GM21576 (cell line): ENCODE data around the gene DIP2B.
"Not testable (repeated sequence)": the region's sequence is repeated elsewhere in the genome, so short reads cannot be mapped to it uniquely, and the experiment has no call there.

Source experiments
- ATAC-seq: cut with Tn5 transposase; IDR thresholded peaks from one replicate; pipeline ENCODE4 v1.9.1; 2021; ENCODE audit warnings: mild to moderate bottlenecking, moderate library complexity; ENCODE audit not compliant: unreplicated experiment

DIP2B gene

GRCh38 chr12:50672158-50672557 is 167.4 kb downstream of the DIP2B start:
- ATAC-seq: no peak

GRCh38 chr12:50676756-50677155 is 172.0 kb downstream of the DIP2B start:
- no peak for ATAC-seq

- ATAC-seq: no peak
Observed at GRCh38 chr12:50677858-50678257, 173.1 kb downstream of the DIP2B start.

- no peak for ATAC-seq
Observed at GRCh38 chr12:50678650-50679365, 174.0 kb downstream of the DIP2B start.

- ATAC-seq: no peak
Observed at GRCh38 chr12:50679612-50680011, 174.8 kb downstream of the DIP2B start.

GRCh38 chr12:50681064-50681463 is 176.3 kb downstream of the DIP2B start:
- not testable (repeated sequence) for ATAC-seq

GRCh38 chr12:50685641-50686040 is 180.9 kb downstream of the DIP2B start:
- ATAC-seq: no peak

GRCh38 chr12:50686406-50686805 is 181.6 kb downstream of the DIP2B start:
- no peak for ATAC-seq

GRCh38 chr12:50686976-50687375 is 182.2 kb downstream of the DIP2B start:
- no peak for ATAC-seq

GRCh38 chr12:50689437-50689836 is 184.7 kb downstream of the DIP2B start:
- ATAC-seq: no peak

- ATAC-seq: no peak
Observed at GRCh38 chr12:50690925-50691324, 186.1 kb downstream of the DIP2B start.

- ATAC-seq: no peak
Observed at GRCh38 chr12:50695961-50696360, 191.2 kb downstream of the DIP2B start.

- ATAC-seq: no peak
Observed at GRCh38 chr12:50696931-50697330, 192.1 kb downstream of the DIP2B start.

- ATAC-seq: no peak
Observed at GRCh38 chr12:50699154-50699553, 194.4 kb downstream of the DIP2B start.

- no peak for ATAC-seq
Observed at GRCh38 chr12:50699940-50700339, 195.2 kb downstream of the DIP2B start.

- ATAC-seq: no peak
Observed at GRCh38 chr12:50706606-50707005, 201.8 kb downstream of the DIP2B start.

- ATAC-seq: no peak
Observed at GRCh38 chr12:50707396-50707795, 202.6 kb downstream of the DIP2B start.

- ATAC-seq: no peak
Observed at GRCh38 chr12:50708631-50709030, 203.8 kb downstream of the DIP2B start.

- ATAC-seq: no peak
Observed at GRCh38 chr12:50711121-50711520, 206.3 kb downstream of the DIP2B start.

GRCh38 chr12:50715174-50715573 is 210.4 kb downstream of the DIP2B start:
- no peak for ATAC-seq

- no peak for ATAC-seq
Observed at GRCh38 chr12:50718760-50719159, 214.0 kb downstream of the DIP2B start.

GRCh38 chr12:50720085-50720484 is 215.3 kb downstream of the DIP2B start:
- ATAC-seq: no peak

GRCh38 chr12:50720501-50720900 is 215.7 kb downstream of the DIP2B start:
- ATAC-seq: no peak
